GM21619 (cell line): ENCODE data around the gene LILRA6.
"Not testable (repeated sequence)": the region's sequence is repeated elsewhere in the genome, so short reads cannot be mapped to it uniquely, and the experiment has no call there.

Experiments used
- ATAC-seq: cut with Tn5 transposase; IDR thresholded peaks from one replicate; pipeline ENCODE4 v1.9.1; 2021; ENCODE audit not compliant: unreplicated experiment

The LILRA6 gene

GRCh38 chr19:54208784-54209057 lies 33.9 kb downstream of the LILRA6 start:
- ATAC-seq: no peak

- ATAC-seq: peak; percentile 38
These were observed 34.4 kb downstream of the LILRA6 start for GRCh38 chr19:54207983-54208783.

- no peak for ATAC-seq
These were observed 35.0 kb downstream of the LILRA6 start for GRCh38 chr19:54207676-54207982.

- not testable (repeated sequence) for ATAC-seq
These were observed 35.4 kb downstream of the LILRA6 start for GRCh38 chr19:54207193-54207592.

- no peak for ATAC-seq
These were observed 35.8 kb downstream of the LILRA6 start for GRCh38 chr19:54206831-54207177.

GRCh38 chr19:54206030-54206830 lies 36.4 kb downstream of the LILRA6 start:
- no peak for ATAC-seq

GRCh38 chr19:54204767-54205468 lies 37.7 kb downstream of the LILRA6 start:
- no peak for ATAC-seq

GRCh38 chr19:54203151-54203611 lies 39.4 kb downstream of the LILRA6 start:
- no peak for ATAC-seq

GRCh38 chr19:54201980-54202379 lies 40.6 kb downstream of the LILRA6 start:
- ATAC-seq: no peak

- no peak for ATAC-seq
These were observed 41.4 kb downstream of the LILRA6 start for GRCh38 chr19:54201172-54201701.

GRCh38 chr19:54199401-54199800 lies 43.2 kb downstream of the LILRA6 start:
- ATAC-seq: no peak

GRCh38 chr19:54197121-54197520 lies 45.5 kb downstream of the LILRA6 start:
- no peak for ATAC-seq

- ATAC-seq: no peak
These were observed 46.1 kb downstream of the LILRA6 start for GRCh38 chr19:54196536-54196935.

- ATAC-seq: not testable (repeated sequence)
These were observed 48.1 kb downstream of the LILRA6 start for GRCh38 chr19:54194463-54194862.

- no peak for ATAC-seq
These were observed 49.6 kb downstream of the LILRA6 start for GRCh38 chr19:54193011-54193410.

- no peak for ATAC-seq
These were observed 50.7 kb downstream of the LILRA6 start for GRCh38 chr19:54191811-54192453.

- ATAC-seq: peak; percentile 23
These were observed 51.4 kb downstream of the LILRA6 start, which contains the start of gene TSEN34 for GRCh38 chr19:54191011-54191810. TSS of gene TSEN34 (plus strand) at chr19:54191308. CDS start at chr19:54191365, 57 bp downstream.

GRCh38 chr19:54190503-54191010 lies 52.0 kb downstream of the LILRA6 start:
- ATAC-seq: peak; percentile 45

- peak; percentile 45 for ATAC-seq
These were observed 52.7 kb downstream of the LILRA6 start for GRCh38 chr19:54189735-54190502.
